ENCODE measurements around the gene NR3C2. TPM values are rescaled to one million over a fixed set of nuclear protein-coding genes. Genes with fewer than 3 reads are reported as not detected.

The NR3C2 gene
- total RNA-seq, 1 donor from 2014 or later = 31.4 TPM

GRCh38 chr4:148109216-148109615 lies 333.0 kb downstream of the NR3C2 start:
- peaks cover 4% of the 10 kb centered on the region for H3K9me3 ChIP-seq

GRCh38 chr4:148108766-148109165 lies 333.4 kb downstream of the NR3C2 start:
- DNase-seq (no peak), ATAC-seq (no peak)
- Histone ChIP-seq H3K27ac (no peak overlapping the region), H3K36me3 (peaks cover 20% of the 10 kb centered on the region), H3K4me1 (no peaks in the 10 kb centered on the region), H3K27me3 (ENCODE audit: low read depth) (no peaks in the 10 kb centered on the region), H3K9me3 (peaks cover 4% of the 10 kb centered on the region), H3K4me3 (no peak overlapping the region)
- intact Hi-C loops (cut with DNase I) = no loop called here
- TF ChIP-seq, protein P1, sequence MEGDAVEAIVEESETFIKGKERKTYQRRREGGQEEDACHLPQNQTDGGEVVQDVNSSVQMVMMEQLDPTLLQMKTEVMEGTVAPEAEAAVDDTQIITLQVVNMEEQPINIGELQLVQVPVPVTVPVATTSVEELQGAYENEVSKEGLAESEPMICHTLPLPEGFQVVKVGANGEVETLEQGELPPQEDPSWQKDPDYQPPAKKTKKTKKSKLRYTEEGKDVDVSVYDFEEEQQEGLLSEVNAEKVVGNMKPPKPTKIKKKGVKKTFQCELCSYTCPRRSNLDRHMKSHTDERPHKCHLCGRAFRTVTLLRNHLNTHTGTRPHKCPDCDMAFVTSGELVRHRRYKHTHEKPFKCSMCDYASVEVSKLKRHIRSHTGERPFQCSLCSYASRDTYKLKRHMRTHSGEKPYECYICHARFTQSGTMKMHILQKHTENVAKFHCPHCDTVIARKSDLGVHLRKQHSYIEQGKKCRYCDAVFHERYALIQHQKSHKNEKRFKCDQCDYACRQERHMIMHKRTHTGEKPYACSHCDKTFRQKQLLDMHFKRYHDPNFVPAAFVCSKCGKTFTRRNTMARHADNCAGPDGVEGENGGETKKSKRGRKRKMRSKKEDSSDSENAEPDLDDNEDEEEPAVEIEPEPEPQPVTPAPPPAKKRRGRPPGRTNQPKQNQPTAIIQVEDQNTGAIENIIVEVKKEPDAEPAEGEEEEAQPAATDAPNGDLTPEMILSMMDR (IDR thresholded peaks at IDR 0.05) = no peak

More at GRCh38 chr4:148109216-148109615, 333.0 kb downstream of the NR3C2 start:
- TF ChIP-seq, protein P1 (IDR thresholded peaks at IDR 0.05) = no peak
- H3K4me3 ChIP-seq = no peak overlapping the region
- H3K4me1 ChIP-seq = no peaks in the 10 kb centered on the region
- H3K27ac ChIP-seq = no peak overlapping the region
- H3K36me3 ChIP-seq = peaks cover 25% of the 10 kb centered on the region
- H3K27me3 ChIP-seq (ENCODE audit: low read depth) = no peaks in the 10 kb centered on the region
- intact Hi-C loops (cut with DNase I) = no loop called here
- DNase-seq (no peak), ATAC-seq (no peak)

DNA sequence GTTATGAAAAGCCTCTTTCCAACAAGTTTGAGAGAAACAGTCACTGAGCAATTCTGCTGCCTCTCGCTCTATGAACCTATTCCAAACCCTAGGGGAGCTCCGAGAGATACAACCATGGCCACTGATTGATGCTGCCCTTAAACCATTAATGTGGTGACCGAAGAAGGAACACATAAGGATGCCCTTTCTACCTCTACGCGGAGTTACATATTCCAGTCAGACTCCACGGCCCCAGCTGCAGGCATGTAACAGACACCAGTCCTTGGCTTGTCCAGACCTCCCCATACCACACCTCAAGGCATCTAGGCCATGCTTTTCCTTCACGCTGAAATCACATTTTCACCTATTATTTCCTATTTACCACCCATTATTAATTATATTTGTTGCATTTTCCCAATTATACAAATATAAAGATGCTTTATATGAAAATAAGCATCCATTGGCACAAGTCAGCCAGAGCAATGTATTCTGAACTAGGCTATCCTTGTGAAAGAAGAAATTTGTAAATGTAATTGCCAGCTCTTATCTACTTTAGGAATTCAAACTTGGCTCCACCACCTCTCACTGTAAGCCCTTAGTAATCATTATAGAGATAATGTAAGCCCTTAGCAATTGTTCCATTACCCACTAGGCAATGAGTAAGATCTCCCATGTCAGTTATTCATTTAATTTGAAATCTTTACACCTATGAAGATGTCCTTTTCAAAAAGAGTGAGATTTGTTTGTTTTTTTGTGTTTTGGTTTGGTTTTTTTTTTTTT lies 338.4 kb downstream of the NR3C2 start:
- H3K9me3 ChIP-seq = peaks cover 4% of the 10 kb centered on the region
- H3K4me3 ChIP-seq = no peak overlapping the region
- H3K4me1 ChIP-seq = no peaks in the 10 kb centered on the region
- DNase-seq (no peak), ATAC-seq (no peak)
- intact Hi-C loops (cut with DNase I) = no loop called here
- no peak overlapping the region for H3K27ac ChIP-seq
- peaks cover 7% of the 10 kb centered on the region for H3K36me3 ChIP-seq
- TF ChIP-seq, protein P1 (IDR thresholded peaks at IDR 0.05) = no peak
- H3K27me3 ChIP-seq (ENCODE audit: low read depth) = no peaks in the 10 kb centered on the region

- H3K36me3 ChIP-seq = no peaks in the 10 kb centered on the region
- H3K4me1 ChIP-seq = no peaks in the 10 kb centered on the region
- no peak overlapping the region for H3K27ac ChIP-seq
- TF ChIP-seq, protein P1 (IDR thresholded peaks at IDR 0.05) = no peak
- peaks cover 4% of the 10 kb centered on the region for H3K9me3 ChIP-seq
- no peak for DNase-seq
- H3K27me3 ChIP-seq (ENCODE audit: low read depth) = no peaks in the 10 kb centered on the region
- intact Hi-C loops (cut with DNase I) = no loop called here
- H3K4me3 ChIP-seq = no peak overlapping the region
- no peak for ATAC-seq
Measured at GRCh38 chr4:148101790-148102189, 340.4 kb downstream of the NR3C2 start.

DNA sequence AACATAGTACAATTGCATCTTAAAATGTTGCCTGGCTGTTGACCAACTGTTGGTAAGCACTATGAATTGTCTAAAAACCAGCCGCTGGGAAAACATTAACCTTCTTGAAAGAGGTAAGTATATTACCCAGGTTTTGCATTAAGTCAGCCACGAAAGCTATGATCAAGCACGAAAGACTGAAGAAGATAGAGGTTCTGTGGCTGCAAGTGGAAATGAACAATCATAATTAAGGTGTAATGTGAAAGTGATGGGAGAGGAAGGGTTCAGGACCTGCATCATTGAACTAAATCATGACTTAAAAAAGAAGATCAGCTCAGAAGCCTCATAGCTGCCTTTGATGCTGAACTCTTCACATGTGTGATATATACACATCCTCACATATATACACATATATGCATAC lies 341.0 kb downstream of the NR3C2 start:
- Histone ChIP-seq H3K27me3 (ENCODE audit: low read depth) (no peaks in the 10 kb centered on the region), H3K4me3 (no peak overlapping the region), H3K4me1 (no peaks in the 10 kb centered on the region), H3K9me3 (no peaks in the 10 kb centered on the region), H3K27ac (no peak overlapping the region), H3K36me3 (no peaks in the 10 kb centered on the region)
- TF ChIP-seq, protein P1 (IDR thresholded peaks at IDR 0.05) = no peak
- intact Hi-C loops (cut with DNase I) = no loop called here
- DNase-seq (no peak), ATAC-seq (no peak)

All from lower lobe of right lung (tissue), 2 donors.